Activated CD4-positive, alpha-beta T cell treated with anti-CD3 and anti-CD28 coated beads, Interleukin-2, Interleukin-4, amounts not matched to agents 100 ng/mL and 50 ng/mL, durations not matched to agents 16 hours and 8 hours (primary cell): ENCODE data around the gene PHRF1.

Source experiments
- DNase-seq: peaks from one replicate; pipeline ENCODE4 v3.0.0-alpha.2; 2020; ENCODE audit warnings: low spot score

PHRF1 gene

GRCh38 chr11:575313-575995 is 816 bp upstream of the PHRF1 start:
- no peak for DNase-seq

GRCh38 chr11:576811-577610 is 741 bp downstream of the PHRF1 start:
- DNase-seq = no peak

- DNase-seq = no peak
Measured at GRCh38 chr11:577611-577894, 1.3 kb downstream of the PHRF1 start.

GRCh38 chr11:578276-579035 is 2.2 kb downstream of the PHRF1 start:
- no peak for DNase-seq

GRCh38 chr11:579830-580601 is 3.7 kb downstream of the PHRF1 start:
- DNase-seq = no peak

- no peak for DNase-seq
Measured at GRCh38 chr11:581342-581741, 5.1 kb downstream of the PHRF1 start.

GRCh38 chr11:581752-582151 is 5.5 kb downstream of the PHRF1 start:
- no peak for DNase-seq

GRCh38 chr11:584287-584686 is 8.0 kb downstream of the PHRF1 start:
- no peak for DNase-seq

- DNase-seq = no peak
Measured at GRCh38 chr11:586376-587316, 10.4 kb downstream of the PHRF1 start.

- no peak for DNase-seq
Measured at GRCh38 chr11:587546-587945, 11.3 kb downstream of the PHRF1 start.

GRCh38 chr11:587978-588380 is 11.7 kb downstream of the PHRF1 start:
- peak; percentile 74 for DNase-seq

GRCh38 chr11:589798-590197 is 13.5 kb downstream of the PHRF1 start:
- no peak for DNase-seq

GRCh38 chr11:590997-591396 is 14.7 kb downstream of the PHRF1 start:
- no peak for DNase-seq

- DNase-seq = no peak
Measured at GRCh38 chr11:592501-592900, 16.2 kb downstream of the PHRF1 start.

GRCh38 chr11:592918-593317 is 16.6 kb downstream of the PHRF1 start:
- DNase-seq = no peak

- DNase-seq = no peak
Measured at GRCh38 chr11:593347-593746, 17.1 kb downstream of the PHRF1 start.

- no peak for DNase-seq
Measured at GRCh38 chr11:595400-595799, 19.1 kb downstream of the PHRF1 start.

GRCh38 chr11:596374-596773 is 20.1 kb downstream of the PHRF1 start:
- DNase-seq = no peak

- no peak for DNase-seq
Measured at GRCh38 chr11:597166-597725, 21.0 kb downstream of the PHRF1 start.

GRCh38 chr11:598005-598680 is 21.9 kb downstream of the PHRF1 start:
- no peak for DNase-seq
